GM19438 (cell line): Measurements from ENCODE around the gene RAI14.

Experiments used
- ATAC-seq: cut with Tn5 transposase; IDR thresholded peaks from one replicate; pipeline ENCODE4 v1.9.1; 2021; ENCODE audit warnings: low read depth; ENCODE audit not compliant: unreplicated experiment

RAI14 gene

GRCh38 chr5:34876275-34876674, 220.1 kb downstream of the RAI14 start:
- ATAC-seq, result no peak

GRCh38 chr5:34881246-34881645, 225.1 kb downstream of the RAI14 start:
- ATAC-seq, result no peak
